Epidermal melanocyte (primary cell): ENCODE data around the gene PDS5B.
"Not testable (repeated sequence)": the region's sequence is repeated elsewhere in the genome, so short reads cannot be mapped to it uniquely, and the experiment has no call there.

ENCODE experiments used
- DNase-seq: peaks from one replicate; pipeline ENCODE4 v3.0.0; 2011; ENCODE audit warnings: low spot score; ENCODE audit not compliant: insufficient read length

PDS5B gene

DNA sequence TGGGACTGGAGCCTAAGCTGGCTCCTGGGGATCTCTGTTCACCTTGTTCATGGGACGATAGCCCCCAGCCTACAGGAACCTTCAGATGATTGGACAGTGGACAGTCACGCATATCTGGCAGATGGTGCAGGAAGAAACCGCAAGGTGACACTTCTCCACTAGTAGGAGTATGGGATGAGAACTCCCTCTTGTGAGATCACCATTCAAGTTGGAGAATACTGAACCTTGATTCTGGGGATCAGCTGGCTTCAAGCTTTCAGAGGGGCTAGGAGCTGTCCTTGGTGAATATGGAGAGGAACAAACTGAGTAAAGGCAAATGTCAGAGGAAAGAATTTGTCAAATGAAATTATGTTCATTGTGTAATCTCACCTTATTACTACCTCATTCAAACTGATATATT lies 204.5 kb downstream of the PDS5B start:
- no peak for DNase-seq

- DNase-seq, result no peak
Observed at GRCh38 chr13:32791545-32792172, 205.4 kb downstream of the PDS5B start.

- DNase-seq, result no peak
Observed at GRCh38 chr13:32796754-32797153, 210.5 kb downstream of the PDS5B start.

GRCh38 chr13:32802159-32802558 lies 215.9 kb downstream of the PDS5B start:
- no peak for DNase-seq

GRCh38 chr13:32804673-32805230 lies 218.5 kb downstream of the PDS5B start:
- DNase-seq, result no peak

DNA sequence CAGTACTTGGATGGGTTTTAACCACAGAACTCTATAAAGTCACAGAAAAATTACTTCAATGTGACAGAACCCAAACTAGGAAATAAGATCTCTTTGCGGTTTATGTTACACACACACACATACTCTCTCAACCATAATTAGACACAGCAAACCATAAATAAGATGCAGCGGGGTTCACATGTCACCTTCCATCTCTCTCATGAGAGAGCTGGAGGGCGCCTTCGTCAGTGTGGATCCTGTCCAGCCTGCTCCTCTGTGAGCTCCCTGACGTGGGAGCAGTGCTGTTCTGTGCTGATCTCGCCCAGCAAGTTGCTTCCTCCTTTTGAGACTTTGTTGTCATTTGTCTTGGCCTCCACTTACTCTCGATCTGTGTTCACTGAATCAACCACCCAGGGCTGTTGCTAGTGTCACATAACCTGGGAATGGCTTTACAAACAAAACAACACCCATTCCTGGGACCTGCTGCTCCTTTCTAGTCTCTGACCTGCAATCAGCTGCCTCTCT lies 225.1 kb downstream of the PDS5B start:
- DNase-seq, result no peak

DNA sequence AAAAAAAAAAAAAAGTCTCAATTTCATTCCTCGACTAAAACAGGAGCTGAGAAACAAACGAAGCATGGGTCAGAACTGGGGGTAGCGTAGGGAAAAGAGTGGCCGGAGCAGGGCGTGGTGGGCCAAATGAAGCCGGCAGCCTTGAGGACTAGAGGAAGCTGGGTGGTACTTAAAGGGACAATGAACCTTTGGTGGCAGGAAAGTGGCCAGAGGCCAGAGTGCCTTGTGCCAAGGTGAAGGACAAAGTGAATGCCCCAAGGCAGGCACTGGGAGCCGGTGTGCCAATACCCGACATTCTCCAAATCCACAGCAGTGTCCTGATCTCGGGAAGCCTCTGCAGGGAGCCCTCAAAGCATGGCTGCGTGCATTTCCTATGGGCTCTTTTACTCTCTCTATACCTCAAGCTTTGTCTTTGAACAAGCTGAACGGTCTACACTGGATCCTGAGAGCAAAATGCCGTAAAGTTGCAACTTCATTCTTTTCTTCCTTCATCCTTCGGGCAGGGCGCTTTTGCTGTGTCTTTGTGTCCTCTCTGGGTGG lies 235.0 kb downstream of the PDS5B start:
- no peak for DNase-seq

DNA sequence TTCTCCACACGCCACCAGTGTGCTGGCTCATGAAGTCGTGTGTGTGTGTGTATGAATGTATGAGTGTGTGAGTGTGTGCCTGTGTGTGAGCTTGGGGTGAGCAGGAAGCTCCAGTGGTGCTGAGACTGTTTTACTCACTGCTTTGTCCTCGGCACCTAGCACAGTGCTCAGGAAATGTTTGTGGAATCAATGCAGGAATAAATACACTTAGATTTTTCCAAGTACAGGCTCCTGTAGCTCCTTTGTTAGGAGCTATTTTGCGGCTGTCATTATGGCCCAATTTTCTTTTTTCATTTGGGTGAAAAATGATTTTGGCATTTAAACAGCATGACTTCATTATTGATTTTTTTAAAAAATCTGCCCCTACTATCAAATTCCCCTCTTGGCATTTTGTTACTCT lies 236.5 kb downstream of the PDS5B start:
- DNase-seq, result no peak

DNA sequence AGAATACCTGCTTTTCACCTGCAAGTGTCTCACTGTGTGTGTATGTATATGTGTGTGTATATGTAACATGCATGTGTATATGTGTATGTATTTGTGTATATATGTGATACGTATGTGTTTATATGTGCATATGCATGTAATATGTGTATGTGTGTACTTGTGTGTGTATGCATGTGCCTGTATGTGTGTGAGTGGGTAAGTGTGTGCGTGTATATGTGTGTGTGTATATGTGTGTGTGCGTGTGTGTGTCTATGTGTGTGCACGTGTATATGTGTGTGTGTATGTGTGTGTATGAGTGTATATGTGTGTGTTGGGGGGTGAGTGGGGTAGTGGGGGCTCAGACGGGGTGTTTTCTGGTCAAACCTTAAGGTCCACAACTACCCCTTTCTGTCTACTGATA lies 237.3 kb downstream of the PDS5B start:
- no peak for DNase-seq

GRCh38 chr13:32824061-32824460 lies 237.8 kb downstream of the PDS5B start:
- no peak for DNase-seq

- no peak for DNase-seq
Observed at GRCh38 chr13:32824675-32825074, 238.4 kb downstream of the PDS5B start.

DNA sequence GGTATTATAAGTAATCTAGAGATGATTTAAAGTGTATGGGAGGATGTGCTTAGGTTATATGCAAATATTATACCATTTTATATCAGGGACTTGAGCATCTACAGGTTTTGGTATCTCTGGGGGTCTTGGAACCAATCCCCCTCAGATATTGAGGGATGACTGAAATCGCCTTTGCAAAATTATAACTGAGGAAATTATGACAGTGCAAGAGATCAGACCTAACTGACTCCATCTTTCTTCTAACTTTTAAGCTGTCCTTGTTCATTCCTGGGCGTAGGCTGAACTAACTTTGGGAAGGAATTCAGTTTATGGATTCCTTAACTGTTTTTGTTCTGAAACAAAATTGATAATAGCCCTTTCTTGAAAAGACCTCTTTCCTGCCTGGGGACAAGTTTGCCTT lies 239.2 kb downstream of the PDS5B start:
- DNase-seq, result no peak

- not testable (repeated sequence) for DNase-seq
Observed at GRCh38 chr13:32826372-32826771, 240.1 kb downstream of the PDS5B start.
